ENCODE results near the gene SLCO4A1.

The SLCO4A1 gene, protein sequence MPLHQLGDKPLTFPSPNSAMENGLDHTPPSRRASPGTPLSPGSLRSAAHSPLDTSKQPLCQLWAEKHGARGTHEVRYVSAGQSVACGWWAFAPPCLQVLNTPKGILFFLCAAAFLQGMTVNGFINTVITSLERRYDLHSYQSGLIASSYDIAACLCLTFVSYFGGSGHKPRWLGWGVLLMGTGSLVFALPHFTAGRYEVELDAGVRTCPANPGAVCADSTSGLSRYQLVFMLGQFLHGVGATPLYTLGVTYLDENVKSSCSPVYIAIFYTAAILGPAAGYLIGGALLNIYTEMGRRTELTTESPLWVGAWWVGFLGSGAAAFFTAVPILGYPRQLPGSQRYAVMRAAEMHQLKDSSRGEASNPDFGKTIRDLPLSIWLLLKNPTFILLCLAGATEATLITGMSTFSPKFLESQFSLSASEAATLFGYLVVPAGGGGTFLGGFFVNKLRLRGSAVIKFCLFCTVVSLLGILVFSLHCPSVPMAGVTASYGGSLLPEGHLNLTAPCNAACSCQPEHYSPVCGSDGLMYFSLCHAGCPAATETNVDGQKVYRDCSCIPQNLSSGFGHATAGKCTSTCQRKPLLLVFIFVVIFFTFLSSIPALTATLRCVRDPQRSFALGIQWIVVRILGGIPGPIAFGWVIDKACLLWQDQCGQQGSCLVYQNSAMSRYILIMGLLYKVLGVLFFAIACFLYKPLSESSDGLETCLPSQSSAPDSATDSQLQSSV

DNA sequence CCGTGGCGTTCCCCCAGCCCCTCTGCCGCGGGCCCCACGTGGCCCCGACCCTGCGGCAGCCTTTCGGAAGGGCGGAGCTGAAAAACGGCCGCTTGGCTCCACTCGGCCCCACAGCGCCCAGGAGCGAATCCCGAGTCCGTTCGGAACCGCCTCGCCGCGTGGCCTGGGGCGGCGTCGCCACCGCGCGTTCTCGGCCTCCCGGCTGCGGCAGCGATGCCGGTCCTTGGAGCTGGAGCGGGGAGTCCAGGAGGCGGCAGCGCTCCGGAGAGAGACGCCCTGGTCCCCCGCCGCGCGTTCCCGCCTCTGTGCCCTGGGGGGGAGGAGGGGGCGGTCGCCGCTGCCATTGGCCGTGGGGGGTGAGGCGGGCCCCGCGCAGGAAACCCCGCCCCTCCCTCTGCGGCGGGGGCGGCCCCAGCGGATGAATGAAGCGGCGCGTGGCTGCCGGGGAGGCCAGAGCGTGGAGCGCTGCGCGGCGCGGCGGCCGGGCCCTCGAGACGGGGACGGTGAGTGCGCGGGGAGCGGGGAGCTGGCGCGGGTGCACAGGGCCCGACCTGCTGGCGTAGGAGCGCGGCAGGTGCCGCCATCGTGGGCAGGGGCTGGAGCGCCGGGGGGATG is at the start of gene SLCO4A1:
Gene SLCO4A1, plus strand, starts transcription at position 453 of the 615 bp plus-strand sequence. CDS start 13,952 bp downstream, outside the sequence.
- DNase-seq = peak; percentile 37 to 91

DNA sequence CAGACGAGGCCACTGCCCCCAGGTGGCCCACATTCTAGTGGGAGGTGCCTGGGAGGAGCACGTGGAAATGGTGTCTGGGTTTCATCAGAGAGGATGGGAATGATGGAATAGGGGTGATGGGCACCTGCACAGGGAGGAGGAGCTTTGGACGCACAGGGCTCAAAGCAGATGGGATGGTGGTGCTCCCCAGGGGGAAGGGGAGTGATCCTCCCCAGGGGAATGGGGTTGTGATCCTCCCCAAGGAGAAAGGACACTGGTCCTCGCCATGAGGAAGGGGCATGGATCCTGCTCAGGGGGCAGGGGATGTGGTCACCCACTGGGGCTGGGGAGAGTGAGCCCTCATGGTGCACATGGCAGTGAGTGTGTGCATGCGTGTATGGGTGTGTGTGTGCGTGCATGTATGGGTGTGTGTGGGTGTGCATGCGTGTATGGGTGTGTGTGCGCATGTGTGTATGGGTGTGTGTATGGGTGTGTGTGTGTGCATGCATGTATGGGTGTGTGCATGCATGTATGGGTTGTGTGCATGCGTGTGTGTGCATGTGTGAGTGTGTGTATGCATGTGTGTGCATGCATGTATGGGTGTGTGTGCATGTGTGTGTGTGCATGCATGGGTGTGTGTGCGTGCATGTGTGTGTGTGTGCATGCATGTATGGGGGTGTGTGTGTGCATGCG is 49.7 kb upstream of the SLCO4A1 start:
- DNase-seq = no peak

DNA sequence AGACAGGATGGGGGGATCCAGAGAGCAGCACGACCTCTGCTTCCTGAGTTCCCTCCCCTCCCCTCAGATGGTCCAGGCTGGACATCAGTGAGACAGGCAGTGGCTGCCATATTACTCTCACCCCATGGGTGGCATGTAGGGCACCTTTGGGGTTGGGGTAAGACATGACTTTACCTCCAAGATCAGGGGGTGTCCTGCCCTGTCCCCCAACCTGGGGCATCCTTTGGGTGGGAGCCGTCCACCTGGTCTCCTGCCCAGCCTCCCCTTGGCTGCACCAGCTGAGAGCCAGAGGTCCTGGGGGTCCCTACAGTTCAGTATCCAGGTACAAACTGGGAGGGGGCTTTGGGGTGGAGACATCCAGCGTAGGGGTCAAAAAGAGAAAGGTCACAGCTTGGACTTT is 48.7 kb upstream of the SLCO4A1 start:
- no peak for DNase-seq

DNA sequence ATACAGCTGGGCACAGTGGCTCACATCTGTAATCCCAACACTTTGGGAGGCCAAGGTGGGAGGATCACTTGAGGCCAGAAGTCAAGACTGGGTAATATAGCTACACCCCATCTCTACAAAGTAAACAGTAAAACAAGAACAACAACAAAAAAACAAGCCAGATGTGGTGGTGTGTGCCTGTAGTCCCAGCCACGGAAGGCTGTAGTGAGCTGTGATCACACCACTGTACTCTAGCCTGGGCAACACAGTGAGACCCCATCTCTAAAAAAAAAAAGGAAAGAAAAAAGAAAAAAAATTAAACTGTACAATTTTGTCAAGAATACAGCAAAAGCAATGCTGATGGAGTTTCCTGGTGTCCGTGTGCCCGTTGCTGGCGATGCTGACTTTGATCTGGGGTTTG is 47.2 kb upstream of the SLCO4A1 start:
- no peak for DNase-seq

DNA sequence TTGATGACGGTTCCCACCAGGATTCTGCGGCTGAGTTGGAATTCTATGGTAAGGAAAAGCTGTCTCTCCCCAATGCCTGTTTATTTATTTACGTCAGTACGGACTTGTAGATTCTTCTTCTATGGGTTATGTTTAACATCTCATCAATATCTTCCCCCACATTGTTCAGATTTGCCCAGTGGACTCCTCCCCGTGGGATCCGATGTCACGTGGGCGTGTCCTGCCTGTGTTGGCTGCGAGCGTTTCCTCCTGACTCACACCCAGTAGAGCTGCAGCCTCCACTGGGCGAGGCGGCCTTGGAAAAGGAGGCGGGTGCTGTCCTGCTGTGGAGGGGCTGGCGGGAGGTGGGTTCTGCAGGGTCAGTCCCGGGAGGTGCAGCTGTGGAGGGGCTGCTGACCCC is 46.8 kb upstream of the SLCO4A1 start:
- DNase-seq = no peak

DNA sequence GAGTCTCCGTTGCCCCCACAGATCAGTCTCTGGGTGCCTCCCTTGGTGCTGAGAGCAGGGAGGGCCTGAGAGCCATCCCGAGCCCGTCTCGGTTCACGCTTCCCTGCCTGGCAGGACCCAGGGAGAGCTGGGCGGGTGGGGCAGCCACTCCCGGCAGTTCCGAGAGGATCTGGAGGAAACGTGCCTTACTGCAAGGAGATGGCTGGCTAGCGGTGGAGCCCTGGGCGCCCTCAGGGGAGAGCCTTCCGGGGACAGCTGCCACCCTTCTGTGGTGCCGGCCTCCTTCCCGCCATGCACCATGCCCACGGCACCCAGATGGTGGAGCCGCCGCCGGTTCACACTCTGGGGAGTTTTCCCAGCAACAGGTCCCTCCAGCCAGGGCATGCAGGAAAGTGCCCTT is 45.8 kb upstream of the SLCO4A1 start:
- no peak for DNase-seq

DNA sequence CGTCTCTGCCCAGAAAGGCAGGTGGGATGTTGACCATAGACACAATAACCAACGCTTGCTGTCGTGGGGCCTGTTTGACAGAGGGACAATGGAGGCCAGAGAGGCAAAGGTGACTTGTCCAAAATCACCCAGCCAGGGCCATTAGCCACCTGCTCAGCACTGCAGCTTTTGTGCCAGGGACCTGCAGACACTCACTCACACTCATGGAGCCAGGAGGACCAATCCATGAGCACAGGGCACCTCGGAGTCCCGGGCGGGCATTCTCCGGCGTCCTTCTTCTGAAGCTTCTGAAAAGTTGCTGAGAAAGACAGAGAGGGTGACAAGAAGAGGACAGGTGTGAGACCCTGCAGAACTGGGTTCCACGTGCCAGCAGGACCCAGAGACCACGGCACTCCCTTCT is 45.4 kb upstream of the SLCO4A1 start:
- no peak for DNase-seq

DNA sequence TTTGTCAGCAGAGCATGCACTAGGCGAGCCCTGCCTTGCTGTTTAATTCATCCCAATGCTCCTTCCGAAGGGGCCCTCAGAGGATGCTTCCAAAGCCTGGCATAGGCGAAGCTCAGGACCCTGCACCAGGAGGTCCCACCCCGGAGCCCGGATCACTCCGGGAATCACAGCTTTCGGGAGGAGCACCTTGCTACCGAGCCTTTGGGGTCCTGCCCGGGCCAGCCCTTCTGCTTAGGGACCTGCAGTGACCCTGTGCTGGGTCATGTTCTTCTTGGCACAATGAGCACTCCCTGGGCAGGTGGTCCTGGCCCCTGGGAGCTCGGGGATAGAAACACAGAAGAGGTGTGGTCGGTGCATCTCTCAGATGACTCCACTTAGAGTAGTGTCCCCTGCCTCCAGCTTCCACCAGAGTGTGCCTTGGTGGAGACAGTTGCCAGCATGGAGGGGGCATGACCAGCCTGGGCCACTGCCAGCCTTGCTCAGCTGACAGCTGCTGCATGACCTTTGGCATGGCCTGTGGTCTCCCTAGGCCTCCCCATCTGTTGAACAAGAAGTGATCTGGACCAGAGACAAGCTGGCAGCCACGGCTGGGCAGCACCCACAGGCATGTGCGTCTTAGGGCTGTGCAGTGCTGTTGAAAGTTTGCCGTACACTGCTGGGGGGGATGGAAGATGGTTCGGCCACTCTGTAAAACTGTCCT is 44.7 kb upstream of the SLCO4A1 start:
- DNase-seq = no peak

DNA sequence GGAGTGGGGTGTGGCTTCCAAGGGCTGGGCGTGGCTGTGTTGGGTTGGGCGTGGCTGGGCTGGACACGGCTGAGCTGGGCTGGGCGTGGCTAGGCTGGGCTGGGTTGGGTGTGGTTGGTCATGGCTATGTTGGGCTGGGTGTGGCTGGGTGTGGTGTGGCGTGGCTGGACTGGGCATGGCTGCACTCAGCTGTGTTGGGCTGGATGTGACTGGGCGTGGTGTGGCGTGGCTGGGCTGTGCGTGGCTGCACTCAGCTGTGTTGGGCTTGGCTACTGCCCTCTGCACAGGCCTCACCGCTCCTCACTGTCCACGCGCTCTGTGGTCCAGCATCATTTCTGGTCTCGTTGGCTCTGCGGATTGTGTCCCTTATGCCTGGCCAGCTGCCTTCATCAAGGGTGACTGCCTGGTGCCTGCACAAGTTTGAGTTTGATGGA is 43.5 kb upstream of the SLCO4A1 start:
- DNase-seq = no peak

DNA sequence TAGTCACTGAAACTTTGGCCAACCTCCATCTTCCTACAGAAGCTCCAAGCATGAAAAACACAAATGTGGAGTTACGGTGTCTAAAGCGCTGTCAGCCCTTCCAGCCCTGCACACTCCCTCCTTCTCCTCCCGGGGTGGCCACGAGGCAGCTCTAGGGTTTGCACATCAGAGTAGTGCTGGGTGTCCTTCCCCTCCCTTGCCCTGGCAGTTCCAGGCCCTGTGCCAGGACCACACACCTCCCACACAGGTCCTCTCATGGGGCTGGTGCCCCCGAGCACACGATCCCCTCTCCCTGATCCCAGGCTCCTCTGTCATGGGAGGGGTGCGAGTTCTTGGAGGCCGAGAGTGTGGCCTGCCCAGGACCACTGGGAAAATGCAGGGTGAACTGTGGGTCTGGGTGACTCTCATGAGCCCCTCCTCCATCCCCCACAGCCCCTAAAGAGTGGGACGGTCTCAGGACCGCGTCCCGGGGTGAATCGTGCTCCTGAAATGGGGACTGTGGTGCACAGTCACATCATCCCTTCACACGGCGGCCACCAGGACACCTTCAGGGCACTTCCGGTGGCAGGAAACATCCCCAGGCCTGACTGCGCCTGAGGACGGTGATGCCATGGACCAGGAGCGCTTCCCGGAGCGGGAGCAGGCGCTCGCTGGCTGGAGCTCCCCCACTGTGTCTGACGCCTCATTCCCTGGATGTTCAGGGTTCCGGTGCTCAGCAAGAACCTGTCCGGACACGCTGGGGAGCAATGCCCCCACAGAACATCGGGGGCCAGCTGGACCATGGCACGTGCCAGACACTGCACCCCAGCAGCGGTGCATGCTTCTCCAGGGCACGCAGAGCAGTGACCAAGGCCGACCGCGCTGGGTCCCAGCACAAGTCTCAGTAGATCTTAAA is 42.8 kb upstream of the SLCO4A1 start:
- DNase-seq = no peak

DNA sequence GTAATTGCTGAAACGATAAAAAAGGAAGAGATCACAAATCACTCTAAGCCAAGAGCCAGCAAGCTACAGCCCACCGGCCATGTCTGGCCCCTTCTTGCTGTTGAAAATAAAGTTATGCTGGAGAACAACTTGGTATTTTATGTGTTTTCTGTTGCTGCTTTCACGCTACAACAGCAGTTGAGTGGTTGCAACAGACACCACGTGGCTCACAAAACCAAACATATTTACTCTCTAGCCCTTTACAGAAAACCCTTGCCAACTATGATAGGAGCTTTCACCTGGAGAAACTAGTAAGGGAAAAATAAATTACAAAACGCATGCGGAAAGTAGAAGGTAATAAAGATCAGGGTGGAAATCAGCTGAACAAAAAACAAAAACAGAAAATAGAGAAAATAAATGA is 41.1 kb upstream of the SLCO4A1 start:
- no peak for DNase-seq

DNA sequence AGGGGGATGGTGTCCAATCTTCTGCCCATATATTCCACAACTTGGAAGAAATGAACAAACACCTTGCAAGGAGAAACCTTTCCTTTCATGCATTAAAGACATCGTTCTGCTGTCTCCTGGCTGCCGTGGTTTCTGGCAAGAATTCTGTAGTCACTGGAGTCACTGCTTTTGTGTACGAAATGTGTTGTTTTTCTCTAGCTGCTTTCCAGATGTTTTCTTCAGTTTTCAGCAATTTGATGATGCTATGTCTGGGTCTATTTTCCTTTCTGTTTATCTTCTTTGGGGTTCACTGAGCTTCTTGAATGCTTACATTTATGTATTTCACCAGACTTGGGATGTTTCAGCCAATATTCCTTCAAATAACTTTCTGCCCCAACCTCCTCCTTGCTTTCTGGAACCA is 40.6 kb upstream of the SLCO4A1 start:
- DNase-seq = no peak

DNA sequence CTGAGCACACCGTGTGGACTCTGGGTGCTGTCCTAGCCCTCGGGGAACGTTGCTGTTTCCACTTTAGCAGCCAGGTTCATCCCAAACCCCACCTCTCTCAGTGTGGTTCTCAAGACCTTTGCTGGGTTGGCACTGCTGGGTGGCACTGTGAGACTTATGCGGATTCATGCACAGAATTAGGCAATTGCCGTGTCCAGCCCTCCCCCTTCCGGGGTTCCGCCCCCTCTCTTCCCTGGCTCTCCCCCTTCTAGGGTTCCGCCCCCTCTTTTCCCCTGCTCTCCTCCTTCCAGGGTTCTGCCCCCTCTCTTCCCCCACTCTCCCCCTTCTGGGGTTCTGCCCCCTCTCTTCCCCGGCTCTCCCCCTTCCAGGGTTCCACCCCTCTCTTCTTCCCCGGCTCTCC is 39.8 kb upstream of the SLCO4A1 start:
- DNase-seq = no peak

DNA sequence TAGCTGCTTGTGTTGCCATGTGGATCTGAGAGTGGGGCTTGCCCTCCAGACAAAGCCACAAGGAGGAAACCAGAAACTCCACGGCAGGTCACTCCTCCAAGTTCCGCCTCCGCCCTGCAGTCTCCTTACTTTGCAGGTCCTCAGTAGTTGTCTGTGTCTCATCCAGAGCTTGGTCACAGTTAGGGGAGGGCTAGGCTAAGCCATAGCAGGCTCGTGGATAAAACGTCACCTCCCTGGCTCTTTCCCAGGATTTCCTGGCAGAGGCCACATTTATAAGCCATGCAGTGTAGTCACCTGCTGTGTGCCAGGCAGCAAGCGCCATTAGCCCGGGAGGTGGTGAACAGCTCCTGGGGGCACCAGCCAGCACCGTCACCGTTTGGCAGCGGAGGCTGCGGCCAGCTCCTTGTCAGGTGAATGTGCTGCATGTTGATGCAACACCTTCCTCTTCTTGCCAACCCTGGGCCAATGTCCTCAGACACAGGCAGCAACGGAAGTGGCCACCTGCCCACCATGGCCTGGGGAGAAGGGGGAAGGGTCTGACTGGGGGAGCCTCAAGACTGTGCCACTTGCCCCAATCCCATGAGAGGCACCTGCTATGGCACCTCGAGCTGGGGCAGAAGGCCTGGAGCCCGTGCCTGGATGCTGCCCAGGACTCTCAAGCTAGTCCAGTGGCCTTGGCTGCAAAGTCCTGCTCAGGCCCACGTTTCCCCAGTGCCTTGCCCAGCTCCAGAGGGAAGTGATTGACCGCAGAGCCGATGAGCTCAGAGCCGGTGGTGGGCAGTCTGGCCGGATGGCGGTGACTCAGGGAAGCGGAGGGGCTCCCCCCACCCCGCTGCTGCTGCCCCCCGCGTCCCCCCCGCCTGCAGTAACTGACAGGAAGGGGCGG is 39.0 kb upstream of the SLCO4A1 start:
- peak in 1 of 2 experiments; percentile 13 for DNase-seq

DNA sequence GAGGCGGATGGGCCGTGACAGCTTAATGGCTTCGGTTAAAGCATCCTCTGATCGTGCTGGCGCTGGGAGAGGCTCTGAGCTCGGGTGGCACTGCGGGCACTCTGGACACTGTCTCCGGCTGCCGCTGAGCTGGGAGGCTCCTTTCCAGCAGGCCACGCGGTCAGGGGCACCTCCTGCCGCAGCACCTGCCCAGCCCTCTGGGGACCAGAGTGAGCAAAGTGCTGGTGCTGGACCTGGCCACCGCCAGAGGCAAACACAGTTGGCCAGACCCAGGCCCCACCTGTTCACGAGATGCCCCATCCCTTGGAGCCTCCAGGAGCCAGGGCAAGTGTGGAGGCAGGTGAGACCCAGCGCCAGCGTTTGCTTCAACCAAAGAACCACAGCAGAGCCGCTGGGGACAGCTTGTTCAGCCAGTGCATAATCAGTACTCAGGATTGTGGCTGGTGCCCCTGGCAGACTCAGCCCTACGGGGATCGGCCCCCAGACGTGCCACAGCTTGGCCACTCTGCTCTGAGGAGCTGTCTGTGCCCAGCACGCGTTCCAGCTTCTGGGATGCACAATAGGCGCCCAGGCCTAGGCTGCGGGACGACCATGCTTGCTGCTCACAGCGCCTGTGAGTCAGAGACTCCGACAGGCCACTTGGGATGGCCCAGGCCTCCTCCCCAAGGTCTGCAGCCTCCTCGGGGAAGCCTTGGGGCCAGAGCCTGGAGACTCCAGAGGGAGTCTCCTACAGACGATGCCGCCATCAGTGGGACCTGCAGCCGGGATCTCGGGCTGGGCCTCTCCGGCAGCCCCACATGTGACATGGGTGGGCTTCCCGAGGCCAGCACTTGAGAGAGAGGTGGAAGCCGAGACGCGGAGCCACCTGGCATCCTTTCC is 38.2 kb upstream of the SLCO4A1 start:
- DNase-seq = no peak

DNA sequence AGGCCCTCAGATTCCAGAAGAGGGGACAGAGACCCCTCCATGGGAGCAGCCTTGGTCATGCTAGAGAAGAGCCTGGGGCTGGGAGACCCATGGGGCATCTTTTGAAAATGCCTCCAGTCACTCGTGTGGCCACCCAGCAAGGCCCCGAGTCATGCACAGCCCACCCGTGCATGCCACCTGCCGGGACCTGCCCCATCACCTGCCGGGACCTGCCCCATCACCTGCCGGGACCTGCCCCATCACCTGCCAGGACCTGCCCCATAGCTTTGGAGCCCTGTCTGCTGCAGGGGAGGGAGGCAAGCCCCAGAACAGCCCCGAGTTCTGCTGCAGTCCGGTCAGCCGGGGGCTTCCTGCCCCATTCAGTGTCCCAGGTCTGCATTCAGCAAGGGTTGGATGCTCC is 37.5 kb upstream of the SLCO4A1 start:
- DNase-seq = no peak

DNA sequence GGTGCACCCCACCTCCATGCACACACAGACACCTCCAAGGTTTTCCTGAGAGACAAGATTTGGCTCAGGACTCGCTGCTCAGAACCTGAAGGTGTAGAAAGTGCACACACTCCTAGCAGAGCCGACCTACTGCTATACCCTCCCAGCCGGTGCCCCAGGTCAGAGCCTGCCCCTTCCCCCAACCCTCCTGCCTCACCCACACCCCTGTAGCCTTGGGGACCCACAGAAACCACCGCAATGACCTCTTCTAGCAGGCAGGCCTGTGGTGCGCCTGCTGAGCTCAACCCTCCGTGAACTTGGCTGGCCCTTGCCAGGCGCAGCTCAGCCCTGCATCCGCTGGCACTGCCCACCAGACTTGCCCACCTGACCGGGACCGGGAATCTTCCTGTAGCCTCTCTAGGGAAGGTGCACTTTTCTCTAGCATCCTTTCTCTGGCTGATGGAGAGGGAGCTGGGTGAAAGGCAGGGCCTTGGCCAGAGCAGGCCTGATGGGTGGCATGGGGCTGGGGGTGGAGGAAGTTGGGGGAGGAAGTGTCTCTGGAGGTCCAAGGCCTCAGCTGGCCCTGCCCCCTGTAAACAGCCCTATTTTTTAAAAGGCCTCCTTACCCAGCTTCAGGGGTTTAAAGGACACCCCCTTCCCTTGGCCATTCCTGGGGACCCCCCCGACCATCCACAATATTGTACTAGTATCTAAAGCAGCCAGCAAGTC is 36.9 kb upstream of the SLCO4A1 start:
- no peak for DNase-seq

DNA sequence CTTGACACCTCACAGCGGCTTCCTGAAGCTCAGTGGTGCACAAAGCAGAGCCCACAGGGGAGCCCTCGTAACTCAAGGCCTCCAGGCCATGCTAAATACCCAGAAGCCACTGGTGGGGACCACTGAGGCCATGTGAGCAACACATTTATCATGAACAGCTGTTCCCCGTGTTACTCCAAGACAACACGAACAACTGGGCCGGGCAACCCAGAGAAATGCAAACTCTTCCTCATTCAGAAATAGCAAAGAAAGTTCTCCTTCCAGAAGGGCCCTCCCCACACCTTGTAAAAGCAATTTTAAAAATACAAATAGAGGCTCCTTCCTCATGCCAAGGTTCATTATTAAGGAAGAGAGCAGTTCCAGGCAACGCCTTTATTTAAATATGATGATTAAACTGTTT is 36.3 kb upstream of the SLCO4A1 start:
- no peak for DNase-seq

Data from NCI-H446 (cell line).